Measurements from ENCODE around the gene MGAT4C.

The MGAT4C gene

DNA sequence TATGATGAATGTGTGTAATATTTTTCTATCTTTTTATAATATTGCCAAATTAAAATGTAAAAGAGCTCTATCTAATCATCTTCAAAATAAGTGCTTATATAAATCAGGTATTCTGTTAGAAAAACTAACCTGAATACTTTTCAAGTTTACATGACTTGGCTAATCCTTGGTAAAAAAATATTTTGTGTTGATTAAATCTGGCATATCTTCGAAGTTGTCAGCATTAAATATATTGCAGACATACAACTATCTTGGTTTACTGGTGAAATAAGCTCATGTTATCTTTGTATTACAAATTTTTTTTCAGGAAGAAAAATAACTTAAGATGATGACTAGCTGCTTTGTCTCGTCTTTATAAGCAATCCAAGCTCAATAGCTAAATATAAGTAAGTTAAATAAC is 39.6 kb downstream of the MGAT4C start:
- no peak for DNase-seq (ENCODE audit: low spot score)
- TF ChIP-seq, protein P1, sequence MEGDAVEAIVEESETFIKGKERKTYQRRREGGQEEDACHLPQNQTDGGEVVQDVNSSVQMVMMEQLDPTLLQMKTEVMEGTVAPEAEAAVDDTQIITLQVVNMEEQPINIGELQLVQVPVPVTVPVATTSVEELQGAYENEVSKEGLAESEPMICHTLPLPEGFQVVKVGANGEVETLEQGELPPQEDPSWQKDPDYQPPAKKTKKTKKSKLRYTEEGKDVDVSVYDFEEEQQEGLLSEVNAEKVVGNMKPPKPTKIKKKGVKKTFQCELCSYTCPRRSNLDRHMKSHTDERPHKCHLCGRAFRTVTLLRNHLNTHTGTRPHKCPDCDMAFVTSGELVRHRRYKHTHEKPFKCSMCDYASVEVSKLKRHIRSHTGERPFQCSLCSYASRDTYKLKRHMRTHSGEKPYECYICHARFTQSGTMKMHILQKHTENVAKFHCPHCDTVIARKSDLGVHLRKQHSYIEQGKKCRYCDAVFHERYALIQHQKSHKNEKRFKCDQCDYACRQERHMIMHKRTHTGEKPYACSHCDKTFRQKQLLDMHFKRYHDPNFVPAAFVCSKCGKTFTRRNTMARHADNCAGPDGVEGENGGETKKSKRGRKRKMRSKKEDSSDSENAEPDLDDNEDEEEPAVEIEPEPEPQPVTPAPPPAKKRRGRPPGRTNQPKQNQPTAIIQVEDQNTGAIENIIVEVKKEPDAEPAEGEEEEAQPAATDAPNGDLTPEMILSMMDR (IDR thresholded peaks at IDR 0.05; ENCODE audit: extremely low read depth, insufficient read depth, missing control alignments): no peak
- in situ Hi-C loops (cut with MboI; ENCODE audit: low pct_unique_long_range_greater_than_20kb, low sequenced_read_pairs, unreplicated experiment): no loop called here

DNA sequence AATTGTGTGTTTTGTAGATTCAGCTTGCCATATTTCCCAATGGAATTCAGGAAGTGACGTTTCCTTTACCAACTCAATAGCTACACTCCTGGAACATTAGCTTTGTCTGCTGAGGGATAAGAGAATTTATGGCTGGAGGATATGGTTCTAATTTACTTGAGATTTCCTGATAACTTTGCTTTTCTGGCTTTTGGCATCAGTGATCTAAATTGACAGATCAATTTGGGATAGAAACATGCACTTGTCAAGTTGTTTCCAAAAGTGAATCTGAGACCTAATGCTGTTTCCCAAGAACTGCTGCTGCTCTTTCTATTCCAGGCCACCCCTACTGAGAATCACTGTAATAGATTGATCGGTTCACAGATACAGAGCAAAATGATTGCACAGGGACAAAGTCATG is 43.2 kb downstream of the MGAT4C start:
- DNase-seq (ENCODE audit: low spot score): no peak
- TF ChIP-seq, protein P1 (IDR thresholded peaks at IDR 0.05; ENCODE audit: extremely low read depth, insufficient read depth, missing control alignments): no peak
- in situ Hi-C loops (cut with MboI; ENCODE audit: low pct_unique_long_range_greater_than_20kb, low sequenced_read_pairs, unreplicated experiment): no loop called here

DNA sequence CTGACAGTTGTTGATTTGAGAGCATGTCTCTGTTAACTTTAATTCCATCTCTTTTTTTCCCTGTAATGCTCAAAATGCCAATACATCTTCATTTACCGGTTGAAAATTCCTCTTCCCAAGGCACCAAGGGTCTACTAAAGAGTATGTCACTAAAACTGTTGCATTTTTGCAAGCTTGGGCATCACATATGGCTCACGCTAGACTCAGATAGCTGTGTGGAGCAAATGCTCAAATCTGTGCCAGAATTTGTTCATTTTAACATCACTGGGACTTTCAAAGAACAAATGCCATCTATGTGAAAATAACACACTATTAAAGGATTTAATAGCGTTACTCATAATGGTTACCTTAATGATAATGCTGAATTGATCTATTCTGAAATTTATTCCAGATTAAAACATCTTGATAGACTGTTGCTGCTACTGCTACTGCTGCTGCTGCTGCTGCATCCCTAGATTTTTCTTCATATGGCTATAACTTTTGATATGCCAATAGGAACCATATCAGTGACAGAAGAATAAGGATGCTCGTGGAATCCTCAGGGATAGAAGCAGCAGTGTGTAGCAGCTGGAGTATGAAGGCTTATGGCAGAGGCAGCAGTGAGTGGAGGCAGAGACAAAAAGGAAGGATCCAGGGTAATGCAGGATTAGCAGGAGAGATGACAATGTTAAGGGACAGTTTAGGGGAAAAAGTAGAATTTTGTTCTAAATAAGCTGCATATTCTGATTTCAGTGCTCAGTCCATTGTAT is 57.3 kb downstream of the MGAT4C start:
- TF ChIP-seq, protein P1 (IDR thresholded peaks at IDR 0.05; ENCODE audit: extremely low read depth, insufficient read depth, missing control alignments): no peak
- in situ Hi-C loops (cut with MboI; ENCODE audit: low pct_unique_long_range_greater_than_20kb, low sequenced_read_pairs, unreplicated experiment): no loop called here
- no peak for DNase-seq (ENCODE audit: low spot score)

DNA sequence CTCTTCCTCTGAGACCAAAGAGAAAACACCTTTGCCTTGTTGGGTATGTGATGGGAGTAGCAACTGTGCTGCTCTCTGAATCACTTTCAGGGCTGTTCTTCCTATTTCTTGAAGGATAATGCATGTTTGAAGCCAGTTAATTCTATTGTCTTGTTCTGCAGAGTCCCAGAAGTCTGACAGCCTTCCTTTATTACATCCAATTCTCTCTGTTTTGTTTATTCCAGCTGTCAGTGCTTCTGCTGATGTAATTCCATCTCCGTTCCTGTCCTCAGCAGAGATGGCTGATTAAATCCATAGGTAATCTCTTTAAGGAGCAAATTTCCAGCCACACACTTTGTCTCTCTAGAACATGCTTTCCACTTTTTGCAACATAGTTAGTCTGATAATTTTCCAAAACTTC is 59.7 kb downstream of the MGAT4C start:
- in situ Hi-C loops (cut with MboI; ENCODE audit: low pct_unique_long_range_greater_than_20kb, low sequenced_read_pairs, unreplicated experiment): no loop called here

GRCh38 chr12:86194721-86195120 is 61.5 kb downstream of the MGAT4C start:
- DNase-seq (ENCODE audit: low spot score): no peak
- TF ChIP-seq, protein P1 (IDR thresholded peaks at IDR 0.05; ENCODE audit: extremely low read depth, insufficient read depth, missing control alignments): no peak

More for the DNA sequence above, 59.7 kb downstream of the MGAT4C start:
- DNase-seq (ENCODE audit: low spot score): no peak
- TF ChIP-seq, protein P1 (IDR thresholded peaks at IDR 0.05; ENCODE audit: extremely low read depth, insufficient read depth, missing control alignments): no peak

DNA sequence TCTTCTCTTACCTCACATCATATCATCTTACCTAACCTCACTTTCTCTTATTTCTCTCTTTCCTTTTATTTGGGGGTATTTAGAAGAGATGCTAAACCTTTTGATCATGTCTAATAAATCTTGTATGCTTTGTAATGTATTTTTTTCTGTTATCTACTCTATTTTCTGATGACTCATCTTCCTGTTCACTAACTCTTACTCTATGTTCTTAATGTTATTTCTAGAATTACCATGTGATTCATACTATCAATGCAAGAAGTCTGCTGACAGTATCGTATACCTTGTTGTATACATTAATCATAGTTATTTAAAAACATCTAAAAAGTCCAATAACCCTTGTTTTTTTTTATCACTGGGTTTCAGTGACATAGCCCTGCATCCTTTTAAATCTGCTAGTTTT is 62.3 kb downstream of the MGAT4C start:
- no peak for DNase-seq (ENCODE audit: low spot score)
- TF ChIP-seq, protein P1 (IDR thresholded peaks at IDR 0.05; ENCODE audit: extremely low read depth, insufficient read depth, missing control alignments): no peak
- in situ Hi-C loops (cut with MboI; ENCODE audit: low pct_unique_long_range_greater_than_20kb, low sequenced_read_pairs, unreplicated experiment): no loop called here

More at GRCh38 chr12:86194721-86195120, 61.5 kb downstream of the MGAT4C start:
- in situ Hi-C loops (cut with MboI; ENCODE audit: low pct_unique_long_range_greater_than_20kb, low sequenced_read_pairs, unreplicated experiment): no loop called here
